Omental fat pad (tissue), 4 donors: Measurements from ENCODE around the gene CLCN7. TPM values are rescaled to one million over a fixed set of nuclear protein-coding genes. Genes with fewer than 3 reads are reported as not detected.

Experiments
- ATAC-seq: fragments of 150-250 bp; one replicate; pipeline ENCODE4 v1.9.1; 2016; ENCODE audit warnings: mild to moderate bottlenecking, moderate library complexity; ENCODE audit not compliant: low FRiP score
- DNase-seq: peaks from one replicate; pipeline ENCODE4 v3.0.0-alpha.2; 2019; ENCODE audit warnings: low spot score
- total RNA-seq, 4 donors: library from RNA; depleted of rRNA; stranded (reverse); fragments of >200 nt; gene quantifications; one replicate each; pipeline ENCODE4 v1.1.0, GENCODE V29; 2016
- TF ChIP-seq, protein P1 (sequence below), 3 donors: fragments of 450-650 bp; IDR thresholded peaks; one replicate each; pipeline ENCODE4 v1.5.1; 2016 to 2017; ENCODE audit warnings: antibody characterized with exemption in 3 of 3, mild to moderate bottlenecking in 3 of 3, moderate library complexity in 2 of 3

Gene CLCN7
- total RNA-seq, 4 donors from 2014 or later: 42.6 to 62.3 (median 52.2) TPM

DNA sequence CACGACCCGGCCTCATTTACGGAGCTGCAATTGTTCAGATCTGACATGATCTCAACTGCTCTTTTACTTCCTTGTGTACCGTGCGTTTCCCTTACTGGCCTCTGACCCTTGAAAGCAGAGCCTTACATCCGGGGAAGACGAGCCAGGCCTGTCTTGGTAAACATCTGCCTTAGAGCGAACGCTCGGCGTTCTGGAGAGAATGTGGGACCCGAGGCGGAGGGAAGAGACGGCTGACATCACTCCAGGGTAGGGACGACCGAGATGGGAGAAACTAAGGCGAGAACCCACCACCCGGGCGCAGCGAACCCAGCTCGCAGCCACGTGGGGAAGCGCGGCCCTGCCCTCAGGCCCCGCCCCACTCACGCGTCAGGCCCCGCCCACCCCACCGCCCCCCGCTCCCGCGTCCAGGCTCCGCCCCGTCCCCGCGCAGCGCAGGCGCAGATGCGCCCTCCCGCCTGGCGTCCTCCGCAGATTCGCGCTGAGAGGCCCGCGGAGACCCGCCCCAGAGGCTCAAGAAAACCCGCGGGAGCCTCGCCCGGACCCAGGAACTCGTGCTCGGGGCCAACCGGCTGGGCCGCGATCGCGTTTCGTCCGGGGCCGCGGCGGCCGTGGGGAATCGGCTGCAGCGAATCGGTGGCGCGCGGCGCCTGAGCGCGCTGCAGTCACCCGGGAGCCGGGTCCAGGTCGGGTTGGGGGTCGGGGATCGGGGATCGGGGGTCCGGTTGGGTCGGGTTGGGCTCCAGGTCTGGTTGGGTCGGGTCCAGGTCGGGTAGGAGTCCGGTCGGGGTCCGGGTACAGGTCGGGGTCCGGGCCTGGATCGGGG is 18.3 kb upstream of the CLCN7 start, which contains the start of gene TELO2:
TSS of gene TELO2 (plus strand) at position 438 of the 823 bp plus-strand sequence. CDS start 922 bp downstream, outside the sequence.
- ATAC-seq (peak; percentile 79), DNase-seq (peak; percentile 48)
- TF ChIP-seq, protein P1, sequence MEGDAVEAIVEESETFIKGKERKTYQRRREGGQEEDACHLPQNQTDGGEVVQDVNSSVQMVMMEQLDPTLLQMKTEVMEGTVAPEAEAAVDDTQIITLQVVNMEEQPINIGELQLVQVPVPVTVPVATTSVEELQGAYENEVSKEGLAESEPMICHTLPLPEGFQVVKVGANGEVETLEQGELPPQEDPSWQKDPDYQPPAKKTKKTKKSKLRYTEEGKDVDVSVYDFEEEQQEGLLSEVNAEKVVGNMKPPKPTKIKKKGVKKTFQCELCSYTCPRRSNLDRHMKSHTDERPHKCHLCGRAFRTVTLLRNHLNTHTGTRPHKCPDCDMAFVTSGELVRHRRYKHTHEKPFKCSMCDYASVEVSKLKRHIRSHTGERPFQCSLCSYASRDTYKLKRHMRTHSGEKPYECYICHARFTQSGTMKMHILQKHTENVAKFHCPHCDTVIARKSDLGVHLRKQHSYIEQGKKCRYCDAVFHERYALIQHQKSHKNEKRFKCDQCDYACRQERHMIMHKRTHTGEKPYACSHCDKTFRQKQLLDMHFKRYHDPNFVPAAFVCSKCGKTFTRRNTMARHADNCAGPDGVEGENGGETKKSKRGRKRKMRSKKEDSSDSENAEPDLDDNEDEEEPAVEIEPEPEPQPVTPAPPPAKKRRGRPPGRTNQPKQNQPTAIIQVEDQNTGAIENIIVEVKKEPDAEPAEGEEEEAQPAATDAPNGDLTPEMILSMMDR (IDR thresholded peaks at IDR 0.05): no peak

DNA sequence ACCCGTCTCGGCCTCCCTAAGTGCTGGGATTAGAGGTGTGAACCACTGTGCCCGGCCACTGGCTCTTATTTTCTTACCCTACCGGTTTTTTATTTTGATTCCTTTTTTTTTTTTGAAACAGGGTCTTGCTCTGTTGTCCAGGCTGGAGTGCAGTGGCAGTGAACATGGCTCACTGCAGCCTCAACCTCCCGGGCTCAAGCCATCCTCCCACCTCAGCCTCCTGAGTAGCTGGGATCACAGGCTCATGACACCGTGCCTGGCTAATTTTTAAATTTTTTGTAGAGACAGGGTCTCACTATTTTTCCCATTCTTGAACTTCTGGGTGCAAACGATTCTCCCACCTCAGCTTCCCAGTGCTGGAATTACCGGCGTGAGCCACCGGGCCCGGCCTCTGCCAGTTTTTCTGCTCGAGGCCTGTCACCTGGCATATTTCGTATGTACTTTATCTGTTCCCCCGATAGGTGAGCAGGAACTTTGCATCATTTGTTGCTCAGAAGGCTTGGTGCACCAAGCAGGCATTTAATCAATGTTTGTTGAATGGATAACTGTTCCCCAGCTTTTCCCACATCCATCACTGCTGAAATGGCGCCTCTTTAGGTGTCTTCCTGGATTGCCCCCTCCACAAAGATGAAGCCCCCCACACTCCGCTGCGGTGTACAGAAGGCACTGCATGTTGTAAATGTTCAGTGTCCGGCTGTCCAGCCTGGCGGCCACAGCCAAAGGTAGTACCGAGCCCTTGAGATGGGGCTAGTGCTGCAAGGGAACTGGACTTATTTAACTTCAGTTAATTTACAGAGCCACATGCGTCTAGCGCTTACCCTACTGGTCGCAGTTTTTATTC is 17.5 kb upstream of the CLCN7 start:
- ATAC-seq (no peak), DNase-seq (no peak)
- TF ChIP-seq, protein P1 (IDR thresholded peaks at IDR 0.05): no peak

DNA sequence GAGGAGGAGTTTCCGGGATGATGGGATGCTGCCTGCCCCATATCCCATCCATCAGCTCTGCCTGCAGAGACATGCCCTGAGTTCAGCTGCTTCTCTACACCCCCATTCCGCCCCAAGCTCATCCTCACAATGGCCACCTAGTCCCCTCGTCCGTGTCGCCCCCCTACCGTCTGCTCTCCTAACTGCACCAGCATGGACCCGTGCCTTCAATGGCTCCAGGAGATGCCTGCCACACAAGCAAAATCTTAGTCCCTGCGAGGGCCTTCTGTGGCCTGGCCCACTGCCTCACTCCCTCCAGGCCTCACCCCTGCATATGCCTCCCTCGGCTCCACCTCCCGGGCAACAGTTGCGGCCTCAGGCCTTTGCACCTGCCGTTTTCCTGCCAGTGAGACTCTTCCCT is 16.5 kb upstream of the CLCN7 start:
- no peak for ATAC-seq
- no peak for DNase-seq
- TF ChIP-seq, protein P1 (IDR thresholded peaks at IDR 0.05): no peak

DNA sequence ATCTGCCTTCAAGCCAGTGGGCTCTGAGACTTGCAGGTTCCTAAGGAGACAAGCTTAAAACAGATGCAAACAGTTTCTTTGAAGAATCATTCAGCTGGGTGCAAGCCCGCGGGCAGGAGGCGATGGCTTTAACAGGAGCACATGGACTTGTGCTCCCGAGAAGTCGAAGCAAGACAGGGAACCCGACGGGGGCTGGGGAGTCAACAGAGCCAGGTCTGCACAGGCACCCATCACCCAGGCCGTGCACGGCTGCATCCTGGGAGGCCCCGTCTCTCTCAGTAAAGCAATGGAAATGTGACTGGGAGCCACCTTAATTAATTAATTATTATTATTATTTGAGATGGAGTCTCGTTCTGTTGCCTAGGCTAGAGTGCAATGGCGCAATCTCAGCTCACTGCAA is 14.2 kb upstream of the CLCN7 start:
- no peak for DNase-seq
- TF ChIP-seq, protein P1 (IDR thresholded peaks at IDR 0.05): no peak
- ATAC-seq: no peak

DNA sequence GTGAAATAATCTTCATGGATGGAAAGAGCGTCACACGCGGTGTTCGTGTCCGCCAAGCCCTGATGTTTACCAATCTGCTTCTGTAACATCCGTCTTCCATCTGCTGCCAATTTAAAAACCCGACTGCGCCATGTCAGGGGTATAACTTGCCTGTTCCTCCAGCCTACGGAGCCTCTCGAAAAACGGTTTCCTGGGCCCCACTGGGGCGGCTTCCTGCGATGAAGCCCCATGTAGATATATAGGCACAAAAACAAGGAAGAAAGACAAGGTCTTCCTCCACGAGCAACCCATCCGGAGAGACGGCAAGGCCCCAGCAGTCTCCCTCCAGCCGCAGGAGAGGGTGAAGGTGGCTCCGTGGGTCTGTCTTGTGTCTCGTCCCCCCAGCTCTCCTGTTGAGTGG is 13.8 kb upstream of the CLCN7 start, which contains the start of gene PTX4:
TSS of gene PTX4 (minus strand) at position 326 of the 400 bp plus-strand sequence. CDS start at position 291, 35 bp downstream.
- DNase-seq (no peak), ATAC-seq (no peak)
- TF ChIP-seq, protein P1 (IDR thresholded peaks at IDR 0.05): no peak

DNA sequence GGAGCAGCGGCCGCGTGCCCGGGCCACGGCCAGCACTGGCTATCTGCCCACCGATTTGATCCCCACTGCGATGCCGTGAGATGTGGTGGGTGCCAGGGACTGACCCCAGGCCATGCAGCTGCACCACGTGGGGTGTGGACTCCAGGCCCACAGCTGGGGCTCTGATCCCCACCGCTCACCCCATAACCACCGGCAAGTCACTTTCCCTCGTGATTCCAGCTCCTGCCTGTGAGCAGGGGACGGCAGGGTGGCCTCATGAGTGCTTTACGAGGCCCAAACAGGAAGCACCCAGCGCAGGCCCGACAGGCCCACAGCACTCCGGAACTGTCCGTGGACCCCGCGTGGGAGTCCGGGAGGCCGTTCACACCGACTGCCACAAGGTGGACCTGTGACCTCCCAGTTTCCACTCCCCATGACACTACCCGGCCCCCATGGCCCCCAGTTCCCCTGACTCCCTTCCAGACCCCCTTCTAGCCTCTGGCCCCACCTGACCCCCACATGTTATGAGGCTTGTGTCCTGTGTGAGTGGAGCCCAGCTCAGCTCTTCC is 13.3 kb upstream of the CLCN7 start:
- ATAC-seq: no peak
- no peak for DNase-seq

More for the DNA sequence above, 13.3 kb upstream of the CLCN7 start:
- TF ChIP-seq, protein P1 (IDR thresholded peaks at IDR 0.05): no peak
